Endothelial cell of umbilical vein (primary cell): Measurements from ENCODE around the gene KCNMA1. TPM values are rescaled to one million over a fixed set of nuclear protein-coding genes. Genes with fewer than 3 reads are reported as not detected.

Source experiments
- BruUV-seq: library from RNA; stranded (reverse); fragments of 400-500 nt; replicated peaks from 2 replicates; lab custom pipeline; 2021; lab: Mats Ljungman, UMichigan
- CTCF ChIA-PET: fragments of 300-600, 350-600 bp; sonication (Branson Sonifier 250); formaldehyde crosslinking; loops from one replicate; lab custom pipeline; 2021; ENCODE audit warnings: antibody characterized with exemption, inconsistent platforms; lab: Charles Lee
- POLR2A ChIA-PET: fragments of 300-600, 350-600 bp; sonication (Branson Sonifier 250); formaldehyde crosslinking; loops from one replicate; lab custom pipeline; 2021; ENCODE audit warnings: antibody characterized with exemption, inconsistent platforms; lab: Charles Lee
- DNase-seq: peaks from one replicate; pipeline ENCODE4 v3.0.0-alpha.2; 2011; ENCODE audit warnings: low read depth, low spot score
- FAIRE-seq: peaks from 2 replicates; lab custom pipeline; 2011; peaks lifted over from hg19 to GRCh38; lab: Jason Lieb, UNC
- H2AFZ ChIP-seq: 2 replicates; pipeline ENCODE4 v1.6.0; 2012; ENCODE audit warnings: low read depth, low read length, control low read depth, inconsistent platforms
- H3K27ac ChIP-seq: 2 replicates; pipeline ENCODE4 v1.5.1; 2011; ENCODE audit warnings: low read depth, mild to moderate bottlenecking, control low read depth, low read length, moderate library complexity; ENCODE audit not compliant: insufficient read depth
- H3K27me3 ChIP-seq, 2 experiments: 2 replicates each; pipeline versions ENCODE4 v1.6.0 to v1.6.1; 2011; ENCODE audit warnings: low read length in 2 of 2, mixed read lengths in 1 of 2; ENCODE audit not compliant: control insufficient read depth in 2 of 2, insufficient read depth in 2 of 2
- H3K36me3 ChIP-seq, 2 experiments: 2 replicates in 1 of 2; 3 replicates in 1 of 2; pipeline ENCODE4 v1.5.1; 2011; ENCODE audit warnings: low read length in 2 of 2, mild to moderate bottlenecking in 1 of 2, moderate library complexity in 1 of 2; ENCODE audit not compliant: control insufficient read depth in 2 of 2, insufficient read depth in 2 of 2; ENCODE audit errors: extremely low read depth in 1 of 2
- H3K4me1 ChIP-seq: 3 replicates; pipeline ENCODE4 v1.5.1; 2011; ENCODE audit warnings: mild to moderate bottlenecking, low read length; ENCODE audit not compliant: control insufficient read depth, insufficient read depth; ENCODE audit errors: extremely low read depth
- H3K4me2 ChIP-seq: 2 replicates; pipeline ENCODE4 v1.6.1; 2011; ENCODE audit warnings: low read length, control low read depth, mixed read lengths; ENCODE audit not compliant: insufficient read depth
- H3K4me3 ChIP-seq, 3 experiments: fragments of 200-600 bp in 1 of 3; sonication (generic), shearing (Covaris generic) in 1 of 3; replicated peaks in 1 of 3; 2 replicates each; pipeline ENCODE4 v1.5.1; 2011 to 2016; ENCODE audit warnings: control low read depth in 3 of 3, low read length in 3 of 3, mild to moderate bottlenecking in 2 of 3, inconsistent platforms in 1 of 3, low read depth in 1 of 3, moderate library complexity in 1 of 3; ENCODE audit not compliant: insufficient read depth in 1 of 3
- H3K79me2 ChIP-seq: 2 replicates; pipeline ENCODE4 v1.6.0; 2012; ENCODE audit warnings: low read length, inconsistent platforms; ENCODE audit not compliant: control insufficient read depth, insufficient read depth
- H3K9ac ChIP-seq: replicated peaks from 2 replicates; pipeline ENCODE3; 2011; ENCODE audit warnings: low read length, control low read depth; ENCODE audit not compliant: insufficient read depth; ENCODE audit errors: extremely low read depth
- H3K9me1 ChIP-seq: replicated peaks from 3 replicates; pipeline ENCODE4 v1.6.0; 2011; ENCODE audit warnings: mild to moderate bottlenecking, low read length; ENCODE audit not compliant: control insufficient read depth, insufficient read depth; ENCODE audit errors: extremely low read depth
- H3K9me3 ChIP-seq: replicated peaks from 2 replicates; pipeline ENCODE4 v1.5.1; 2012; ENCODE audit warnings: low read length, inconsistent platforms; ENCODE audit not compliant: control insufficient read depth, insufficient read depth
- H4K20me1 ChIP-seq: replicated peaks from 2 replicates; pipeline ENCODE3; 2011; ENCODE audit warnings: mild to moderate bottlenecking, low read length; ENCODE audit not compliant: control insufficient read depth, insufficient read depth; ENCODE audit errors: extremely low read depth
- CTCF ChIP-seq, 2 donors: IDR thresholded peaks; 1 replicate in 1 of 2; 2 replicates in 1 of 2; pipeline ENCODE4 v1.5.1; 2011; ENCODE audit warnings: low read length in 2 of 2, mild to moderate bottlenecking in 2 of 2, moderate library complexity in 2 of 2, control low read depth in 1 of 2, inconsistent platforms in 1 of 2, low read depth in 1 of 2; ENCODE audit not compliant: insufficient read depth in 1 of 2; ENCODE audit errors: extremely low read depth in 1 of 2
- EZH2 ChIP-seq: IDR thresholded peaks from 2 replicates; pipeline ENCODE4 v1.6.1; 2012; ENCODE audit warnings: borderline replicate concordance, low read depth, mild to moderate bottlenecking, moderate library complexity, low read length, inconsistent platforms; ENCODE audit not compliant: severe bottlenecking
- FOS ChIP-seq: IDR thresholded peaks from 2 replicates; pipeline ENCODE4 v1.6.1; 2011; ENCODE audit warnings: mild to moderate bottlenecking, low read length, moderate library complexity, borderline replicate concordance; ENCODE audit not compliant: insufficient read depth
- GATA2 ChIP-seq: IDR thresholded peaks from 2 replicates; pipeline ENCODE4 v1.7.0; 2011; ENCODE audit warnings: low read depth, mild to moderate bottlenecking, moderate library complexity, mixed read lengths, low read length; ENCODE audit not compliant: insufficient read length, insufficient read depth
- JUN ChIP-seq: IDR thresholded peaks from 2 replicates; pipeline ENCODE4 v1.6.1; 2011; ENCODE audit warnings: borderline replicate concordance, low read depth; ENCODE audit not compliant: insufficient read length, insufficient read depth
- MAX ChIP-seq: IDR thresholded peaks from 2 replicates; pipeline ENCODE4 v1.6.1; 2011; ENCODE audit not compliant: insufficient read depth, insufficient read length
- MYC ChIP-seq: IDR thresholded peaks from one replicate; pipeline ENCODE4 v1.6.1; 2011; ENCODE audit warnings: mild to moderate bottlenecking, low read depth, low read length
- POLR2A ChIP-seq: IDR thresholded peaks from 2 replicates; pipeline ENCODE4 v1.6.1; 2012; ENCODE audit warnings: low read depth, mild to moderate bottlenecking, control low read depth, low read length
- POLR2AphosphoS5 ChIP-seq: IDR thresholded peaks from 2 replicates; pipeline ENCODE4 v1.6.1; 2012; ENCODE audit warnings: low read depth, mild to moderate bottlenecking, control low read depth, low read length, moderate library complexity; ENCODE audit not compliant: insufficient read depth
- dilution Hi-C: fragments of 300-500 bp; cut with MboI; formaldehyde crosslinking; loops from one replicate; pipeline ENCODE4 v1.15.0; 2019; ENCODE audit warnings: low sequenced_read_pairs; ENCODE audit not compliant: extremely low pct_ligation_motif_present
- intact Hi-C: fragments of 100-400 bp; cut with micrococcal nuclease; formaldehyde crosslinking; loops from one replicate; pipeline ENCODE4 v1.10.0; 2022
- polyA plus RNA-seq, 4 experiments: library from polyadenylated mRNA; depleted of rRNA in 3 of 4; stranded (reverse) in 3 of 4; unstranded in 1 of 4; fragments of >200 nt; gene quantifications; 2 replicates each; pipeline versions ENCODE4 v1.2.1 to v1.2.3, GENCODE V29; 2011 to 2012; ENCODE audit warnings: missing spikeins in 1 of 4
- total RNA-seq: library from RNA; stranded (reverse); gene quantifications from 2 replicates; pipeline ENCODE4 v1.2.3, GENCODE V29; 2021

The KCNMA1 gene
- total and polyA plus RNA-seq, 2 donors (not counting 3 experiments of a cell fraction or from before 2014, with no cell fraction given): 0.10 to 0.82 TPM

- Histone ChIP-seq H3K79me2 (no peaks in the 10 kb centered on the region), H3K27me3 (no peaks in the 10 kb centered on the region), H2AFZ (no peak overlapping the region), H3K27ac (no peak overlapping the region), H3K4me1 (no peaks in the 10 kb centered on the region), H4K20me1 (no peaks in the 10 kb centered on the region), H3K36me3 (no peaks in the 10 kb centered on the region), H3K9ac (no peak overlapping the region), H3K9me3 (no peaks in the 10 kb centered on the region), H3K4me2 (no peak overlapping the region), H3K4me3 (no peak overlapping the region), H3K9me1 (no peaks in the 10 kb centered on the region)
- ChIA-PET POLR2A (no interaction called here), CTCF (no interaction called here)
- intact Hi-C loops (no loop called here), dilution Hi-C loops (no loop called here)
- TF ChIP-seq POLR2A: no peak
- TF ChIP-seq MAX: no peak
- no peak for TF ChIP-seq GATA2
- no peak for TF ChIP-seq EZH2
- TF ChIP-seq CTCF (IDR thresholded peaks at IDR 0.05; ENCODE audit: extremely low read depth in 1 of 2, insufficient read depth in 1 of 2, low read depth in 1 of 2, low read length in 2 of 2): no peak
- no peak for TF ChIP-seq MYC
- no peak for TF ChIP-seq FOS
- TF ChIP-seq JUN: no peak
- TF ChIP-seq POLR2AphosphoS5: no peak
- BruUV-seq: no TSS peak
- FAIRE-seq: no peak
- no peak for DNase-seq
Measured at GRCh38 chr10:76915316-76915715, 722.3 kb downstream of the KCNMA1 start.
